Loucy (cell line): ENCODE data around the gene RUNX1.

Experiments
- EZH2phosphoT487 ChIP-seq: fragments of 200-600 bp; IDR thresholded peaks from 2 replicates; pipeline ENCODE4 v1.6.1; 2018; ENCODE audit warnings: antibody characterized with exemption, mild to moderate bottlenecking, moderate library complexity, borderline replicate concordance
- TF ChIP-seq, protein P1 (sequence below): fragments of 200-600 bp; sonication (generic); conservative IDR thresholded peaks from 2 replicates; pipeline ENCODE4 v1.5.1; 2014; ENCODE audit warnings: mild to moderate bottlenecking, antibody characterized with exemption, low read length

DNA sequence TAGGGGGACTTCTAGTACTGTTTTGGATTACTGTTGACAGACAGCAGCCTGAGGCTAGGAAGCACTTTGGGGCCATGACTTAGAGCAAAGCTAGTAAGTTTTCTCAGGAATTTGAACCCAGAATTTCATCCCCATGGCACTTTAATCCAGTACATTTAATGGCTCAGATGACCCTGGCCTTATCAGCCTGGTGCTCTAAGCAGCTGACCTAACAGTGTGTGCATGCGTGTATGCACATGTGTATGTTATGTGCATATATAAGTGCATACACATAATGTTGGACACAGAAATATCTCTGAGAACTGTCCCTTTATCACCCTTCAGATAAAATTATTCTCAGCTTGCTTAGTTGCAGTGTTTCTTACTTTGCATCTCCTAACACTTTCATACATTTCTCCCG lies 265.3 kb downstream of the RUNX1 start:
- TF ChIP-seq, protein P1, sequence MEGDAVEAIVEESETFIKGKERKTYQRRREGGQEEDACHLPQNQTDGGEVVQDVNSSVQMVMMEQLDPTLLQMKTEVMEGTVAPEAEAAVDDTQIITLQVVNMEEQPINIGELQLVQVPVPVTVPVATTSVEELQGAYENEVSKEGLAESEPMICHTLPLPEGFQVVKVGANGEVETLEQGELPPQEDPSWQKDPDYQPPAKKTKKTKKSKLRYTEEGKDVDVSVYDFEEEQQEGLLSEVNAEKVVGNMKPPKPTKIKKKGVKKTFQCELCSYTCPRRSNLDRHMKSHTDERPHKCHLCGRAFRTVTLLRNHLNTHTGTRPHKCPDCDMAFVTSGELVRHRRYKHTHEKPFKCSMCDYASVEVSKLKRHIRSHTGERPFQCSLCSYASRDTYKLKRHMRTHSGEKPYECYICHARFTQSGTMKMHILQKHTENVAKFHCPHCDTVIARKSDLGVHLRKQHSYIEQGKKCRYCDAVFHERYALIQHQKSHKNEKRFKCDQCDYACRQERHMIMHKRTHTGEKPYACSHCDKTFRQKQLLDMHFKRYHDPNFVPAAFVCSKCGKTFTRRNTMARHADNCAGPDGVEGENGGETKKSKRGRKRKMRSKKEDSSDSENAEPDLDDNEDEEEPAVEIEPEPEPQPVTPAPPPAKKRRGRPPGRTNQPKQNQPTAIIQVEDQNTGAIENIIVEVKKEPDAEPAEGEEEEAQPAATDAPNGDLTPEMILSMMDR: no peak
- TF ChIP-seq EZH2phosphoT487: no peak
